ENCODE results near the gene KIF26A.

DNA sequence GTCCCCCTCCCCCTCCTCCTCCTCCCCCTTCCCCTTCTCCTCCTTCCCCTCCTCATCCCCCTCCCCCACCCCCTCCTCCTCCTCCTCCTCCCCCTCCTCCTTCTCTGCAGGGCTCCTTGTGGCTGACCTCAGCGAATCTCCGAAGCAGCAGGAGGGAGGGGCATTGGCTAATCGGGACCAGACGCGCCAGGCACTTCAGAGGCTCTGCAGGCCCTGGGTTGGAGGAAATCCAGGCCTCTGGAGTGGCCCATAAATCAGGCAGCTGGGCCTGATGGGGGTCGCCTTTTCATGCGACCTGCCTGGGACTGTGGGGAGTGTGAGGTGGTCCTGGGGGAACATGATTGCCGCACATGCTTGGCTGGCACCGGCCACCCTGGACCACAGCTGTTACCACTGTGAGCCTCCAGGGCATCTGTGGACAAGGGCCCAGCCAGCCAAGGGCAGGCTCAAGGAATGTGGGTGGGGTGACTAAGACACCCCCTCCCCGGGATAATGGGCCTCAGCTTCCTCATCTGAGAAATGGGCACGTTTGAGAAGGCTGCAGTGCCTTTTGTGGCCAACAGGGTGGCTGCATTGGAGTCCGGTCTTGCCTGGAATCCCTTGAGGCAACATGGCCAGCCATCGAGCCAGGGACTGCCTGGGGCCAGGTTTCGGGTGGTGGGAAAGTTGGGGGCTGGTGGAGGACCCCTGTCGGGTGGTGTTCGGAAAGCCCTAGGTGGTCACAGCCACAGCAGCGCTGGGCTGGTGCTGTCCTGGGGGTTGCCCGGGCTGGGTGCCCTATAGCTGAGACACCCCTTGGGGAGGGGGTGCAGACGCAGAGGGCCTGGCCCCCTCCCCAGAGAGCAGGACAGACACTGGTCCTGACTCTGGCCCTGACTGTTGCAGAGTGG lies 12.0 kb downstream of the KIF26A start:
- TF ChIP-seq, protein P1, sequence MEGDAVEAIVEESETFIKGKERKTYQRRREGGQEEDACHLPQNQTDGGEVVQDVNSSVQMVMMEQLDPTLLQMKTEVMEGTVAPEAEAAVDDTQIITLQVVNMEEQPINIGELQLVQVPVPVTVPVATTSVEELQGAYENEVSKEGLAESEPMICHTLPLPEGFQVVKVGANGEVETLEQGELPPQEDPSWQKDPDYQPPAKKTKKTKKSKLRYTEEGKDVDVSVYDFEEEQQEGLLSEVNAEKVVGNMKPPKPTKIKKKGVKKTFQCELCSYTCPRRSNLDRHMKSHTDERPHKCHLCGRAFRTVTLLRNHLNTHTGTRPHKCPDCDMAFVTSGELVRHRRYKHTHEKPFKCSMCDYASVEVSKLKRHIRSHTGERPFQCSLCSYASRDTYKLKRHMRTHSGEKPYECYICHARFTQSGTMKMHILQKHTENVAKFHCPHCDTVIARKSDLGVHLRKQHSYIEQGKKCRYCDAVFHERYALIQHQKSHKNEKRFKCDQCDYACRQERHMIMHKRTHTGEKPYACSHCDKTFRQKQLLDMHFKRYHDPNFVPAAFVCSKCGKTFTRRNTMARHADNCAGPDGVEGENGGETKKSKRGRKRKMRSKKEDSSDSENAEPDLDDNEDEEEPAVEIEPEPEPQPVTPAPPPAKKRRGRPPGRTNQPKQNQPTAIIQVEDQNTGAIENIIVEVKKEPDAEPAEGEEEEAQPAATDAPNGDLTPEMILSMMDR (IDR thresholded peaks at IDR 0.05; ENCODE audit: low read length): no peak
- TF ChIP-seq EZH2phosphoT487 (IDR thresholded peaks at IDR 0.05; ENCODE audit: low read length): no peak
